HepG2 (cell line): Measurements from ENCODE around the gene KLHL17. TPM values are rescaled to one million over a fixed set of nuclear protein-coding genes. Genes with fewer than 3 reads are reported as not detected.

Source experiments
- ATAC-seq: fragments of 200-7000 bp; cut with Tn5 transposase; 3 replicates; pipeline ENCODE4 v1.9.1; 2020; ENCODE audit warnings: mild to moderate bottlenecking, moderate library complexity
- BruUV-seq: library from RNA; stranded (reverse); fragments of 400-500 nt; replicated peaks from 2 replicates; lab custom pipeline; 2021; lab: Mats Ljungman, UMichigan
- CTCF ChIA-PET: fragments of 300-600 bp; formaldehyde crosslinking; extraction: SDS; loops from one replicate; lab custom pipeline; 2021; ENCODE audit warnings: low total read pairs, inconsistent platforms, low intra/inter-chr PET ratio; lab: Yijun Ruan, JAX
- POLR2A ChIA-PET: fragments of 350-600 bp; sonication (Branson Sonifier 250); formaldehyde crosslinking; loops from one replicate; lab custom pipeline; 2020; ENCODE audit warnings: antibody characterized with exemption, inconsistent platforms; lab: Yijun Ruan, JAX
- DNase-seq: peaks from one replicate; pipeline ENCODE4 v3.0.0-alpha.2; 2015; ENCODE audit warnings: low spot score
- FAIRE-seq: peaks from 3 replicates; lab custom pipeline; 2011; peaks lifted over from hg19 to GRCh38; lab: Jason Lieb, UNC
- H2AFZ ChIP-seq: one replicate; pipeline ENCODE4 v1.6.1; 2011; ENCODE audit warnings: low read length, inconsistent platforms
- H3K27ac ChIP-seq: fragments of 300-600 bp; 3 replicates; pipeline ENCODE4 v1.8.0; 2011; ENCODE audit warnings: mixed run types, mild to moderate bottlenecking, mixed read lengths, low read length, inconsistent platforms; ENCODE audit not compliant: insufficient read depth; ENCODE audit errors: extremely low read length
- H3K27me3 ChIP-seq, 2 experiments: fragments of 200-600 bp in 1 of 2; 2 replicates in 1 of 2; 3 replicates in 1 of 2; pipeline versions ENCODE4 v1.6.0 to v1.8.0; 2011; ENCODE audit warnings: low read length in 2 of 2, mild to moderate bottlenecking in 2 of 2, moderate library complexity in 2 of 2, inconsistent platforms in 1 of 2; ENCODE audit not compliant: insufficient read depth in 2 of 2, control insufficient read depth in 1 of 2
- H3K36me3 ChIP-seq, 2 experiments: fragments of 200-600 bp in 1 of 2; replicated peaks in 1 of 2; 2 replicates in 1 of 2; 3 replicates in 1 of 2; pipeline versions ENCODE4 v1.5.1 to v1.8.0; 2011; ENCODE audit warnings: low read length in 2 of 2, inconsistent platforms in 1 of 2; ENCODE audit not compliant: insufficient read depth in 2 of 2, control insufficient read depth in 1 of 2
- H3K4me1 ChIP-seq: 2 replicates; pipeline ENCODE4 v1.5.1; 2012; ENCODE audit warnings: low read length, inconsistent platforms; ENCODE audit not compliant: insufficient read depth
- H3K4me2 ChIP-seq: 2 replicates; pipeline ENCODE4 v1.6.0; 2011; ENCODE audit warnings: low read depth, low read length, inconsistent platforms
- H3K4me3 ChIP-seq, 3 experiments: fragments of 200-600 bp in 1 of 3; sonication (generic), shearing (Covaris generic) in 1 of 3; replicated peaks in 1 of 3; 2 replicates each; pipeline ENCODE4 v1.5.1; 2011 to 2016; ENCODE audit warnings: low read length in 3 of 3, inconsistent platforms in 2 of 3, low read depth in 2 of 3, mild to moderate bottlenecking in 2 of 3, control low read depth in 1 of 3, mixed read lengths in 1 of 3; ENCODE audit not compliant: insufficient read depth in 1 of 3
- H3K79me2 ChIP-seq: one replicate; pipeline ENCODE4 v1.6.1; 2011; ENCODE audit warnings: low read length, inconsistent platforms; ENCODE audit not compliant: insufficient read depth
- H3K9ac ChIP-seq: 2 replicates; pipeline ENCODE4 v1.6.0; 2011; ENCODE audit warnings: mild to moderate bottlenecking, low read depth, low read length, inconsistent platforms; ENCODE audit not compliant: insufficient read depth
- H3K9me3 ChIP-seq: 2 replicates; pipeline ENCODE4 v1.5.1; 2012; ENCODE audit warnings: mild to moderate bottlenecking, low read length
- H4K20me1 ChIP-seq: 2 replicates; pipeline ENCODE4 v1.6.0; 2011; ENCODE audit warnings: inconsistent platforms, mild to moderate bottlenecking, low read length, moderate library complexity; ENCODE audit not compliant: insufficient read depth
- ARID4A ChIP-seq: sonication (generic); formaldehyde crosslinking; IDR thresholded peaks from 2 replicates; pipeline ENCODE4 v1.5.0; 2020; ENCODE audit warnings: mild to moderate bottlenecking, missing genetic modification reagents, borderline replicate concordance
- CCDC6 ChIP-seq: sonication (generic); formaldehyde crosslinking; IDR thresholded peaks from 2 replicates; pipeline ENCODE4 v1.8.1; 2022; ENCODE audit warnings: mild to moderate bottlenecking, missing genetic modification reagents, moderate library complexity
- SP2 ChIP-seq: sonication (generic); formaldehyde crosslinking; IDR thresholded peaks from 2 replicates; pipeline ENCODE4 v1.5.1; 2020; ENCODE audit warnings: mild to moderate bottlenecking, missing genetic modification reagents
- ZMYM2 ChIP-seq: sonication (generic); formaldehyde crosslinking; IDR thresholded peaks from 2 replicates; pipeline ENCODE4 v1.8.0; 2022; ENCODE audit warnings: mild to moderate bottlenecking, missing genetic modification reagents
- ZNF224 ChIP-seq: sonication (generic); formaldehyde crosslinking; IDR thresholded peaks from 2 replicates; pipeline ENCODE4 v1.5.0; 2020; ENCODE audit warnings: mild to moderate bottlenecking, missing genetic modification reagents
- ZNF280B ChIP-seq: sonication (generic); formaldehyde crosslinking; IDR thresholded peaks from 2 replicates; pipeline ENCODE4 v1.5.0; 2020; ENCODE audit warnings: missing genetic modification reagents, mild to moderate bottlenecking, borderline replicate concordance
- ZNF710 ChIP-seq: sonication (generic); formaldehyde crosslinking; IDR thresholded peaks from 2 replicates; pipeline ENCODE4 v1.5.0; 2020; ENCODE audit warnings: mild to moderate bottlenecking, missing genetic modification reagents, borderline replicate concordance
- ZNF839 ChIP-seq: sonication (generic); formaldehyde crosslinking; IDR thresholded peaks from 2 replicates; pipeline ENCODE4 v1.4.0; 2020; ENCODE audit warnings: missing genetic modification reagents, mild to moderate bottlenecking, borderline replicate concordance
- WGBS: methylation state at CpG from one replicate; pipeline ENCODE4 v1.1.6; 2017; ENCODE audit warnings: low lambda C conversion rate; 5-methylcytosine and 5-hydroxymethylcytosine counted together
- in situ Hi-C: cut with HindIII; loops from 2 replicates; pipeline ENCODE4 v1.10.0; 2017; ENCODE audit warnings: low pct_unique_long_range_greater_than_20kb; ENCODE audit not compliant: extremely low pct_ligation_motif_present
- intact Hi-C: fragments of 100-400 bp; cut with micrococcal nuclease; formaldehyde crosslinking; loops from one replicate; pipeline ENCODE4 v1.10.0; 2022; ENCODE audit not compliant: unreplicated experiment
- polyA plus RNA-seq, 8 experiments: library from polyadenylated mRNA; depleted of rRNA in 3 of 8; stranded (reverse) in 7 of 8; unstranded in 1 of 8; fragments of >200 nt; fragmentation: Illumina TruSeq in 4 of 8; extraction: Trizol in 4 of 8; gene quantifications; 2 replicates each; pipeline versions ENCODE4 v1.2.1 to v1.2.3, GENCODE V29; 2011 to 2016; ENCODE audit warnings: low read depth in 4 of 8, missing spikeins in 1 of 8, mixed read lengths in 1 of 8; ENCODE audit not compliant: insufficient read depth in 1 of 8
- total RNA-seq, 5 experiments: library from RNA; depleted of rRNA; stranded (reverse); fragments of >200 nt; fragmentation: Illumina TruSeq; extraction: Trizol; gene quantifications; 2 replicates each; pipeline ENCODE4 v1.2.3, GENCODE V29; 2016; ENCODE audit warnings: low read depth in 1 of 5

KLHL17 gene
- total and polyA plus RNA-seq, 2 of the 13 experiments (the other 11 are each of a cell fraction or from before 2014, with no cell fraction given) = 9.3 to 24.7 TPM

- TF ChIP-seq CCDC6 (CRISPR knock-in tag) = no peak
Observed at GRCh38 chr1:928825-929661, 31.3 kb upstream of the KLHL17 start (continued).

- no peak for FAIRE-seq
- Histone ChIP-seq H2AFZ (no peak overlapping the region), H3K4me2 (no peak overlapping the region), H4K20me1 (0 out of 2 replicates have a peak, but pooled peaks cover 3% of the 10 kb centered on the region), H3K4me1 (no peaks in the 10 kb centered on the region), H3K27ac (no peak overlapping the region), H3K9ac (no peak overlapping the region), H3K27me3 (peaks cover 35 to 85% of the 10 kb centered on the region in 2 experiments), H3K4me3 (no peak overlapping the region), H3K9me3 (no peaks in the 10 kb centered on the region), H3K36me3 (no peaks in the 10 kb centered on the region), H3K79me2 (no peaks in the 10 kb centered on the region)
- in situ Hi-C loops (no loop called here), intact Hi-C loops (no loop called here)
- TF ChIP-seq ZNF710 (CRISPR knock-in tag) (no peak), ARID4A (0 out of 2 replicates have a peak, but pooled peaks have one; percentile 19), SP2 (0 out of 2 replicates have a peak, but pooled peaks have one; percentile 10), ZNF224 (CRISPR knock-in tag) (no peak), ZMYM2 (CRISPR knock-in tag) (no peak), ZNF280B (no peak), ZNF839 (CRISPR knock-in tag) (no peak)
- BruUV-seq = no TSS peak
- WGBS = 14% methylated on average over 12 of the region's 40 CpGs
- no peak for DNase-seq
- no peak for ATAC-seq
- CTCF ChIA-PET = no interaction called here
- POLR2A ChIA-PET = no interaction called here
Observed at GRCh38 chr1:929712-930632, 30.4 kb upstream of the KLHL17 start.
